CD4-positive, alpha-beta T cell treated with Interleukin-1 beta for 1 hour (primary cell): Measurements from ENCODE around the gene MRC2.
A peak's percentile ranks its signal among the peaks of the same experiment; 100 is the strongest.

Experiments
- DNase-seq, 2 donors: peaks; one replicate each; pipeline ENCODE4 v3.0.0-alpha.2; 2020 to 2022

The MRC2 gene

DNA sequence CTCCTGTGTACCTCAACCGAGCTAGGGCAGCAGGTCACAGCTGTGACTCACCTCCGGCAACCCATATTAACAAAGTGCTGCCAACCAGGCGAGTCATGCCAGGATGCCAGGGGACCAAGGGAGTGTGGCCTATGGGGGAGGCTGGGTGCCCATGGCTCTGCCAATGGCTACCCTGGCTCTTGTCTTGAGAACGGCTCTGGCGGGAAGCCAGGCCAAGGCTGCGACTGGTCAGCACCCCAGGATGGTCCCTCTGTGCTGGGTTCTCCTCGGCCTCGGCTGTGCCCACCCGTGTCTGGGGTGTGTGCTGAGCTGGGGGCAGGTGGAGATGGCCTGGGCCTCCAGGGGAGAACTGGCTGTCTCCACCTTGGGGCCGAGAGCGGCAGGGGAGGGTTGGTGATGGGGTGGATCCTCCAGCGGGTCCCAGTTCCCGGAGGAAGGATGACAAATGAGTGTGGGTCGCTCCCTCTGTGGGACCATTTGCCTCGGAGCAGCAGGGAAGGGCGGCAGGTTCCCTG lies 75.8 kb downstream of the MRC2 start:
- DNase-seq: peak in 1 of 2 donors; percentile 3

DNA sequence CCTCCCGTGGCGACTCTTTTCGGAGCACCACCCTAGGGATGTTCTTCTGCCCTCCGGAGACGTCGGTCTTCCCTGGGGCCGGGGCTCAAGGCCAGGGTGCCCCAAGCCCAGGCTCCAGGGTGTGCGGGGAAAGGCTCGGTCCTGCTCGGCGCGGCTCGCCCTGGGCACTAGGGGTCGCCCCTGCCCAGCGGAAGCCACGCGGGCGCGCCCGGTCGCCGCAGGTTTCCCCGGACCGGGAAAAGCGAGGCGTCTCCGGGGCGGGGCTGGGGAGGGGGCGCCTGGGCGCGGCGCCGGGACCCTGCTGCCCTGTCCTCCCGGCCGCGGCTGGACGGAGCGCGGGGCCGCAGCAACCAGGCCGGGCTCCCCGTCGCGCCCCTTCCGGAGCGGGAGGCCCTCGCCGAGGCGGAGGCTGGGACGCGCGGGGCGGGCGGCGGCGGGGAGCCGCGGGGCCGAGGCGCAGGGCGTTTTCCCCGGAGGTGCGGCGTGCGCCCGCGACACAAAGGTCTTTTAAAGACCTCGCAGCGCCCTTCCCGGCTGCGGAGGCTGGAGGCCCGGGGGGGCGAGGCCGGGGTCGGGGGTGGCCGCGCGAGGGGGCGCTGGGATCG lies 76.4 kb downstream of the MRC2 start:
- peak; percentile 69 to 76 for DNase-seq

DNA sequence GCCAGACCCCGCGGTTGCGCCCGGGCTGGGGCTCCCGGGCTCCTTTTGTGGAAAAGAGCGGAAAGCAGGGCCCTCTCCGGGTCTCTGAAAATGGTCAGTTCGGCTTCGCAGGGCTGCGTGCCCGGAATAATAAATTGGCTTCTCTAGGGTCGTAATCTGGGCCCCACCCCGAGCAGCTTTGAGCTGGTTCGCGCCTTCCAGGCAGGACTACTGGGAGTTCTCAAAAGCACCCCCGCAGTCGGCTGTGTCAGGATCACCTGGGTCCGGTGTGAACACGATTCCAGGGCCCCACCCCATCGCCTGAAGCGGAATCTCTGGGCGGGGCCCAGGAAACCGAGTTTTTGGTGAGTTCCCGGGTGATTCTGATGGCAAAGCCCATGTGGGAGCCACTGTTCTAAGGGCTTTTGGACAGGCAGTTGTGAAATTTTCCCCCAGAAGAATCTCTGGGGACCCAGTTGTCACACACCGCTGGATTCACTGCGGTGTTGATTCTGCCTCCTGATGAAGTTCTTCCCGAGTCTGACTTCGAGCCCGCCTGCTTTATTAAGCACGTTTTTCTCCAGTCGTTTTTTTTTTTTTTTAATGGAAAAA lies 77.0 kb downstream of the MRC2 start:
- no peak for DNase-seq

DNA sequence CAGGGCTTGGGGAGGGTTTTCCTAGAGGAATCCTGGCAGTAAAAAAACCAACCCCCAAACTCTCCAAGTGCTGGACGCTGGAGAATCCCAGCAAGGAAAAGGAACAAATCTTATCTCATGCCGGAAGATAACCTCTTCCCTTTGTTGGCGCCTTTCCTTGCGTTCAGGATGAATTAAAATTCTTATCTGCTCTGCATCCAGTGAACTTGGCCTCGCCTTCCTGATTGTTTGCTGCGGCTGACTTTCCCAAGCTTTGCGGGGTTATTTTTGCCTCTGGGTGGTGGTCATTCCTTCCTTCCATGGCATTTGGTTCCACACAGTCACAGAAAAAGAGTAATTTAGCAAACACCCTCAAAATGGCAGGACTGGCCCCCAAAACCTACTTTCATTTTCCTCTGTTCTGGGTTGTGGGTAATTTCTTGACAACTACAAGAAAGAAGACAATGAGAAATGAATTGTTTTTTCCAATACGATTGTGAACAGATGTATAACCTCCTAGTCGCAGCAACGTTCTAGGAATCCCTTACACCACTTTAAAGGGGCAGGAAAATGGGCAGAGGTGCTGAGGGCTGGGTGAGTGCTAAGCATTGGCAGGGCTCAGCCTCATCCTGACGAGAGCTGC lies 77.8 kb downstream of the MRC2 start:
- no peak for DNase-seq

DNA sequence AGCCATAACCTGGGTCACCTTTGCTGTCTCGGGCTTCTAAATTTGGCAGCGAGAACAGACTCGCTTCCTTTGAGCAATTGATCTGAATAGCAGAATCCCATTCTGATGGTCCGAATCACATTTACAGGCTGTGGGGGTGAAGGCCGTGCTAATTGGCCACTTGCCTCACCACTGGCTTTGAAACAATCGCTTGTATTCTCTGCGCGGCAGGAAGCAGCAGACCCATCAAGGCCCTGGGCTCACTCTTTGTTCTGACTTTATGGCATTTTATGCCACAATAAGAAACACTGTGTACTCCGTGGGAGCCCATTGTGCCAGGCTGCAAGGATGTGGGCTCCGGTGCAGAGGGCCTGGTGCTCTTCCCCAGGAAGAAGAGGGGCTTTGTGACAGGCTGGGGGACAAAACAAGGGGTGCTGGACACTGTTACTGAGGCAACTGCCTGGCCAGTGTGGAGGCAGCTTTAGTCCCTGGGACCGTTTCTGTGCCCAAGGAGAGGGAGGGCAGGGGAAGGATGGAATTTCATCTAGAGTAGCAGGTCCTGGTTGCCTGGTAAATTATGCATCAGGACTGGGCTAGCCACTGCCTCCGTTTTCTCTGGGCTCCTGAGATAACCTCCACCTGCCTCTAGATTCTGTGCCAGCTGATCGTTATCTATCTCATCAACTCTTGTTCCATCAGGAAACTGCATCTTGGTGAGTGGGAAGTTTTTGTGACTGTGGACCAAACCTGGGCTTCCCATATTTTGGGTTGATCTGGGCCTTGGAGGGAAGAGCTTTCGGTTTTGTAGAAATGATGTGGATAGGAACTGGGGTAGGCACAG lies 78.5 kb downstream of the MRC2 start:
- DNase-seq: no peak

DNA sequence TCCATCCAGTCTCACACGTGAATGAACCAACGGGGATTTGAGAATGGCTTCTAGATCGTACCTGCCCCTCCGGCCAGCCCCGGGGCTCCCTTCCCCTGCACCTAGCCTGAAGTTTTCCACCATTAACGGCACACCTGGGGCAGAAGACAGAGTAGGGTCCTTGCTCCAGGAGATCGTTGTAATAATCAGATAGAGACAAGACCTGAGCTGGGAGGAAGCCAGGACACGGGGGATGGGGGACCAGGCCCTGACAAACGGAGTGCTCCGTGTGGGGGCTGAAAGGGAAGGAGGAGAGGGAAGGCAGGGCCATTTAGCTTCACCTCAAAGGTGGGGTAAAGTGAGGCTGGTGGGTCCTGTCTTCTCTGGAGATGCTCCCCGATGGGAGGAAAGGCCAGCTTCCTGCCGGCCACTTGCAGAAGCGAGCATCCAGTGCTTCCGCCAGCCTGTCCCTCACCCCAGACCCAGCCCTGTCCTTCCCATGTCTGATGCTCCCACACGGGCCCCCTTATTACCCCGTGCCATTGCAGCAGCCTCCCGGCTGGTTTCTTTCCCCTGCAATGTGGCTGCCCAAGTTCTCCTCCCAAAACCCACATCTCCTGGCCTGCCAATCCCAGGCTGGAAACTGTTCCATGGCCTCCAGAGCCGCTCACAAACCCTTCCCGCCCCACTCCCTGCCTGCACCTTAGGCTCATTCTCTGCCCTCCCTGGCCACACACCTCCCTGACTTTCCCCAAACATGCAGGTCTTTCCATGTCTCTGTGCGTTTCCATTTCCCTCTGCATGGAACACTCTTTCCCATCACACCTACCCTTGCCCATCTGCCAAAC lies 79.3 kb downstream of the MRC2 start:
- no peak for DNase-seq

DNA sequence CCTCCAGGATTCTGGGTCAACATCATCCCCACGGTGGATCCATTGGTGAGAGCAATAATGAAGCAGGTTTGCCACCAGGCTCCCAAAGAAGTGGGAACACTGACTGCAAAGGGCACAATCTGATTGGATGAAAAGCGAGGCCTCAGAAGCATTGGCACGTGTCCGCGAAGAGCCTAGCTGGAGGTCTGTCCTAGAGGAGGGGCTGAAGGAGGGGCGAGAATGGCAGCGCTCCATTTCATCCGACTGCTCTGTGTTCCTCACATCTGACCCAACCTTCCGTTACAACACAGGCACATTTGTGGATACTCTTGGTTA lies 79.9 kb downstream of the MRC2 start:
- DNase-seq: no peak

DNA sequence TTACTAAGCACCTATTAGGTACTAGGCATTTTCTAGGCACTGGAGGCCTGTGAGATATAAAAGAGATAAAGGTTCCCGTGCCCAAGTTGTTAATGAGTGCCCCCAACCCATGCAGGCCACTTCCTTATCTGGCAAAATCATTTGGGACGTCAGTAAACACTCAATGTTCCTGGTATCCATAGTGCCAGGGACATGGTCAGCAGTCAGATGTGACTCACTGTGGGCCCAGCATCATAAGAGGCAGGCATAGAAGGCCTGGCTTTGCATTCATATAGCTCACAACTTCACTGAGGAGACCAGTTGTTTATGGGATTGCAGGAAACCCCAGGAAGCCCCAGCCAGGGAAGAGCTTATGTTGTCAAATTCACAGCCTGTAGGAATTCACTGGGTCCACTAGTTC lies 81.1 kb downstream of the MRC2 start:
- DNase-seq: no peak

DNA sequence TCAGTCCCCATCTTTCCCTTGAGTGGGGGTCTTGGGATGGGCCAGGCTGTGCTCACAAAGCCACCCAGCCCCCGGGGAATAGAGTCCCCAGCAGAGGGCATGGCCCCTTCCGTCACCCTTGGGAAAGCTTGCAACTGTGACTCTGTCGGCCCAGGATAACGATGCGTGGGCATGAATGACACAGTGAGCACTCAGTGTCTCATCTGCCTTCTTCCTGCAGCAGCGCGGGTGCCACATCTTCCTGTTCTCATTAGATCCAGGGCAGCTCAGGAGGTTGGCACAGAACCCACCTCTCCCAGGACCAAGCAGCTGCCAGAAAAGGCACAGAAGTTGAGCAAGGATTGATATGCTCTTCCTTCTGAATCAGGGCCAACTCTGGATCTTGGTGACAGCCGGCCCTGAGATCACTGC lies 84.7 kb downstream of the MRC2 start:
- no peak for DNase-seq

DNA sequence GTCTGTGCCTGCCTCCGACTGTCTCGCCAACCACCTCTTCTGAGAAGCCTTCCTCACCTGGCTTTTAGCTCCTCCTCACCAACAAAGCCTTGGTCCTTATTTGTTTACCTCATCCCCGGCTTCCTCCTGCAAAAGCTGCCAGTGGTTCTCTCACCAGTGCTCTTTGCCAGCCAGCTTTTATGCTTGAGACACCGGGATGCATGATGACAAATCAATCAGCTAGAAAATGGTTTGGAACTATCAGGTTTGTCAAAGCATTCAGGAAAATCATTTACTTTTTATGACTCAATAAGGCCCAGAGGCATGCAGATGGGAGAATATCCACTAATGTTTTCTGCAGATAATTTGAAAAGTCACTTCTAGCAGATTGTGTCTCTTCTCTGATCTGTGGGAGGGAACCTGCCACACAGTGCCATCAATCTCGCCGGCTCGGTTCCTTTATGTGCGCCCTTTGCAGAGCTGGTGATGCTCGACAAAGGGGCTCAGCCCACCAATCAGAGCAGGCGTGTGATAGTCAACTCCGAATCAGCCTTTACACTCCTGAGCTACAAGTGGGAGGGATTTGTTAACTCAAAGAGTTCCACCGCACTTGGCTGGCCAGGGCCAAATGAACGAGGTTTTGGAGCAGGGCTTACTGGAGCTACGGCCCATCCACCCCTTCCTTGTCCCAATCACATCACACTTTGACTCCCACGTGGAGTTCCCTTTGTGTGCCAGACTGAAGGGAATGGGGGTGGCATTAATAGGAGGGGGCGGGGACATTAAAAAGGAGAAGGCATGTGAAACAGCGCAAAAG lies 85.8 kb downstream of the MRC2 start:
- DNase-seq: no peak

DNA sequence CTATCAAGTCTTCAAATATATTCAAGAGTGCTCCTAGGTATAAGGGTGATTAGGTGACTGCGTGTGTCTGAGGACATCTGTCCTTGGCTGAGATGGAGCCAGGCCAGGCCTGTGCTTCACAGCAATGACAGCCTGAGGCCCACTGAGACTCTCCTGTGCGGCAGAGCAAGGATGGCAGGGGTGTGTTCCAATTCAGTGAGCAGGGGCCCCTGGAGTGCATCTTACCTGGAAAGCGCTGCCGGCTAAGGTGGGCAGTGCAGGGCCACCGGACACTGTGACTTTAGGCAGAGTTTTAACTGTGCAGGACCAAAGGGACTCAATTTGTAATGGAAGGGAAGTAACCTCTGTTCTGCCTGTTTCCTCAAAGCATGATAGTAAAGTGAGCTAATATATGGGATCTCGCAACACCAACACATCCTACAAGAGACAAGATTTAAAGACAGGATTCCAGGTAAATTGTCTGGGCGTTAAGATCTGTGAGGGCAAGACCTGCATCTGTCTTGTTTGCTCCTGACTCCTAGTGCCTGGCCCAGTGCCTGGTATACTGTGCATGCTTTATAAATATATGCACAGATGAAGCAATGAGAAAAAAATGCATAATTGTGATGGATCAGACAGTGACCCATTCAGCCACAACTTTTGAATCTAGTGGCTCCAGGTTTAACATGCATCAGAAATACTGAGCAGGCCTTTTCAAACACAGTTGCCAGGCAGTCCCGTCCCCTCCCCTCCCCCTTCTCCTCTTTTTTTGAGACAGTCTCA lies 86.7 kb downstream of the MRC2 start:
- no peak for DNase-seq

DNA sequence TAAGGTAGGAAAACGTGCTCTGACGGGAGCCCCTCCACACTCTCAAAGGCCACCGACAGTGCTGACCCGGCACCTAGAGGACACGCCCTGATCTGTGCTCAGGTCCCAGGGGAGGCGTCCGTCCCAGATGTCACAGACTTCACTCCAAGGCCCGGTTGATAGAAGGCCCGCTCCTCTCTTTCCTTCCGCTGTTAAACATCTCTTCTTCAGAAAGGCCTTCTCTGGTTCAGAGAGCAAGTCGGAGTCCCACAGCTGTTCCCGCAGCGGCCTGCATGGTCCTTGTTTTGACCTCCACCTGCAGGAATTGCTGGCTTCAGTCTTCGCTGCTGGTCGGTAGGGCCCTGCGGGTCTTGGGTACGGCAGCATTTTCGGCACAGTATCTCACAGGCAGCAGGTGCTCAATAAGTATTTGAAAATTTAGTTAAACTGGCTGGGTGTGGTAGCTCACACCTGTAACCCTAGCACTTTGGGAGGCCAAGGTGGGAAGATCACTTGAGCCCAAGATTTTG lies 88.5 kb downstream of the MRC2 start:
- DNase-seq: no peak

DNA sequence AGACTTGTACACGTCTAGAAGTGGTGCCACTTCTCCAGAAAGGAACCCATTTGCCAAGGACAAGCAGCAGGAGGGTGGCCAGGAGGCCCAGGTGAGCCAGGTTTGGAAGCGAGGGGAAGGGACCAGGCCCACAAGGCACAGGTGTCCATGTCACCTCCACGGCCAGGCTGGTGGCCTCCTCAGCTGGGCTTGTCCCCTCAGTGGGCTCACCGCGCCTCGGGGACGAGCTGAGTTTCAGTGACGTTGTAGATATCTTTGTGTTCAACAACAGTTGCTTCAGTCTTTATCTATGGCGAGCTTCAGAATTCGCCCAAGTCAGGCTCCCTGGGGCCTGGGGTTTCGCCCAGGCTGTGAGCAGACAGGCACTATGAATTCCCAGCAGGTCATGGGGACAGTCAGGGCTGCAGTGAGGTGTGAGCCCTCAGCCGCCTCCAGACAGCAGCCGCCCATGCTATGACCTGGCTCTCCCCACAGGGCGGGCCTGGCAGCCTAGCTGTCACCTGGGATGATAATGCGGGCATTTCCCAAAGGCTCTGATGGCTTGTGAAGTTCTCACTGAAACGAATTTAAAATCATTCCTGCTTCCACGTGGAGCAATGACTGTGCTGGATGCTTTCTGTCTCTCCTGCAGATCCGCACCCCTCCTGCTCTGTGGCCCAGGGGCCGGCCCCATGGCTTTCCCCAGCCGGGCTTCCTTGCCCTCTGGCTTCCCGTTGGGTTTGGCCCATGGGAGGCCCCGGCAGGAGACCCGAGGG lies 89.5 kb downstream of the MRC2 start:
- no peak for DNase-seq

DNA sequence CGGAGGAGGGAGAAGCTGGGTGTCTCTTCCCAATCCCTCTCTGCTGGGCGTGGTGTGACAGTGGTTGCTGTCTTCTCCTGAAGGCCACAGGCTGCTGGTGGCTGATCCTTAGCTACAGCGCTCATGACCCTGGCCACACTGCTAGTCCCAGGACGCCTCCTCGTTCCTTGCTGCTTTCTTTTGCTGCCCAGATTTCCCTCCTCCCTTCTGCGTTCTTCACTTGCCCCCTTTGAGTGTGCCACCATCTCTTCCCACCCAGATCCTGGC lies 90.1 kb downstream of the MRC2 start:
- no peak for DNase-seq

DNA sequence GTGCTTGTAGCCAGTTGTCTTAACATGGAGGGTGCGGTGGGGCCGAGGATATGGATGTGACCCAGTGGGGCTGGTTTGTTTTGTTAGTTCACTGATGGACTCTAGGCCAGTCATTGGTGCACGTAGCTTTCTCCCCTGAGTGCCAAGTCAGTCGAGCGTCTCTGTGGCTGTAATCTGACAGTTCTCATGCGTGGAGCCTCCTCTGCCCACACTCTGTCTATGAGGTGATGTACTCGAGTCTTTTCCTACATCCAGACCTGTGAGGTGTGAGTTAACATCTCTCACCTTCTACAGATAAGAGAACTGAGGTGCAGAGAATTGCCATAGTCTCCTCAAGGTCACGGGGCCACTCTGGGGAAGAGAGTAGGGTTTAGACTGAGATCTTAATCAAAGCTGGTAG lies 90.4 kb downstream of the MRC2 start:
- no peak for DNase-seq

DNA sequence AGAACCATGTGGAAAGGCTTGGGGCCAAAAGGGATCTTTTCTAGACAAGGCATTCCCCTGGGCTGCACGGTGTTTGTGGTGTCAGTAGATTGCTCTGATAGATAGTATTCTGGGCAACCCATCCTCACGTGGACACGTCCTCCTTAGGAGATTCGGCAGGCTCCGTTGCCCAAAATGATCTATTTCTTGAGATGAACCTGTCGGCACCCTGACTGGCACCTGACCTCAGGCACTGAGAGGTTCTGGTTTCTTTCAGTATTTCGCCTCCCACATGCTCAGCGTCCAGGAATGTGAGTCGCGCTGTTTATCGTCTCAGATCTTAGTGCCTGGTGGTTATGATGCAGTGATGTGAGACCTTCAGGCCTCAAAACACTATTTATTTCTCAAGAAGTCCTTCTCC lies 91.0 kb downstream of the MRC2 start:
- DNase-seq: no peak

DNA sequence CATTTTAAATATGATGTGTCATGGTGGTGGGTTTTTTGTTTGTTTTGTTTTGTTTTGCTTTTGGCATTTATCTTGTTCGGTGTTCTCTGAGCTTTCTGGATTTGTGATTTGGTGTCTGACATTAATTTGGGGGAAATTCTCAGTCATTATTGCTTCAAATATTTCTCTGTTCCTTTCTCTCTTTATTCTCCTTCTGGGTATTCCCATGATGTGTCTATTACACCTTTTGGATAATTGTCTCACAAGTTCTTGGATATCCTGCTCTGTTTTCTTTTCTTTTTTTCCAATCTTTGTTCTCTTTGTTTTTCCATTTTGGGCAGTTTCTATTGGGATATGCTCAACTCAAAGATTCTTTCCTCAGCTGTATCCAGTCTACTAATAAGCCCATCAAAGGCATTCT lies 92.1 kb downstream of the MRC2 start:
- DNase-seq: no peak

DNA sequence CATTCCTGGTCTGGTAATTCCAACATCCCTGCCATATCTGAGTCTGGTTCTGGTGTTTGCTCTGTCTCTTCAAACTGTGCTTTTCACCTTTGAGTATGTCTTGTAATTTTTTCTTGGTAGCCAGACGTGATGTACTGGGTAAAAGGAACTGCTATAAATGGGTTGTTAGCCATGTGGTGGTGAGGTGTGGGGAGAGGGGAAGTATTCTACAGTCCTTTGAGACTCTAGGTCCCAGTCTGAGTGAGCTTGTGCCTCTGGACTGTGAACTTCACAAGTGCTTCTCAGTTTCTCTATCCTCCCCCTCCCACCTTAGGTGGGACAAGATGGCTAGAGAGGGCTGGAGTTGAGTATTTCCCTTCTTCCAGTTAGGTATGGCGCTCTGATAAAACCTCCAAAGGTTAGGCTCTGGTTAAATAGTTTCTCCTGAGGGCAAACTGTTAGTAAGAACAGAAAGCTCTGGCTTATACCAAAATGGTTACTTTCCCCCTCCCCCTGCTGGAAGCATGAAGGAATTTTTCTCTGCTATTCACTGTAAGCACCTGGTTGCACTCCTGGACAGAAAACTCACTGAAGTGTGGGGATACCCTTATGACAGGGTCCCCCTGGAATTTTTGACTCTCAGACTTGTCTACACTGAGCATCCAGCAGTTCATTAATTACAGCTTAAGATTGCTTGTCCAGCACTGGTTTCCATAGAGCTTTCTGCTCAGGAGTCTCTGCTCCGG lies 92.8 kb downstream of the MRC2 start:
- DNase-seq: peak in 1 of 2 donors; percentile 16

DNA sequence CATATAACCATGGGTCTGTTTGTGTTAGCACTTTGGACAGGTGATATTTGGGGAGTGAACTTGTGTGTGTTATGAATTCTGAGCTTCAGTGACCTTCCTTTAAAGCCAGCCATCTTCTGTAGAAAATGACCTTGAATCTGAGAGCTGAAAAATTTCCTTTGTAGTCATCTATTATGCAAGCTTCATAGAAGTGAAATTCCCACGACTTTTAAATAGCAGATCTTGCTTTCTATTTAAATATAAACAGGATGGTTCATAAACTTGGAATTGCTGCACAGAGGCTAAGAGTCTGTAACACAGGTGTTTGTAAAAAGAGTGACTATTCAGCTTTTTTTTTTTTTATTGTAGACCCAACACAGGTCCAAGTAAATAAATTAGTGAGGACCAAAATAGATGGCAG lies 95.2 kb downstream of the MRC2 start:
- DNase-seq: no peak

DNA sequence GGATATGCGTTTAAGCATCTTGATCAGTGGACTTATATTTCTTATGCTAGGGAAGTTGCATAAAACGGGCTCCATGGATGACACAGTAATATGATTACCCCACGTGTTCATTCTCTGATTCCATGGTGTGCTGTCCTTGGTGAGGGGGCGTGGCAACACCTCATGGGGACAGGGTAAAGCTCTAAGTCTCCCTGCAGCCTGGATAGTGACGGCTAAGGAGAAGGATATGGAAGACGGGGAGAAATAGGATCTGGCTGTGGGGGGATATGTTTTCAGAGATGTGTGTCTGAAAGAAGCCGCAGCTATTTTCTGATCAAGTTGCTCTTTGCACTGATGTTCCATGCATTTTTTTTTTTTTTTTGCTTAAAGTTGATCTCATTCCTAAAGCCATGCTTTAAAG lies 96.4 kb downstream of the MRC2 start:
- DNase-seq: no peak
